T-helper 2 cell treated with Interferon-gamma antibody and Interleukin-4, amounts not matched to agents 5 μg/mL and 100 μg/mL, for 36 hours (primary cell): ENCODE results near the gene BRPF1.

Experiments
- DNase-seq: peaks from one replicate; pipeline ENCODE4 v3.0.0; 2021; ENCODE audit warnings: low spot score
- H3K27ac Mint-ChIP-seq: one replicate; pipeline ENCODE4 v1.8.0; 2021; ENCODE audit warnings: mild to moderate bottlenecking, mixed read lengths
- H3K27me3 Mint-ChIP-seq: one replicate; pipeline ENCODE4 v1.8.0; 2021; ENCODE audit warnings: low read depth, mixed read lengths
- H3K36me3 Mint-ChIP-seq: one replicate; pipeline ENCODE4 v1.8.0; 2021; ENCODE audit warnings: low read depth, mixed read lengths
- H3K4me1 Mint-ChIP-seq: one replicate; pipeline ENCODE4 v1.8.0; 2021; ENCODE audit warnings: low read depth, mixed read lengths
- H3K4me3 Mint-ChIP-seq: one replicate; pipeline ENCODE4 v1.8.0; 2022; ENCODE audit warnings: mild to moderate bottlenecking, moderate library complexity, mixed read lengths
- H3K9me3 Mint-ChIP-seq: one replicate; pipeline ENCODE4 v1.8.0; 2021; ENCODE audit warnings: mixed read lengths

Gene BRPF1

DNA sequence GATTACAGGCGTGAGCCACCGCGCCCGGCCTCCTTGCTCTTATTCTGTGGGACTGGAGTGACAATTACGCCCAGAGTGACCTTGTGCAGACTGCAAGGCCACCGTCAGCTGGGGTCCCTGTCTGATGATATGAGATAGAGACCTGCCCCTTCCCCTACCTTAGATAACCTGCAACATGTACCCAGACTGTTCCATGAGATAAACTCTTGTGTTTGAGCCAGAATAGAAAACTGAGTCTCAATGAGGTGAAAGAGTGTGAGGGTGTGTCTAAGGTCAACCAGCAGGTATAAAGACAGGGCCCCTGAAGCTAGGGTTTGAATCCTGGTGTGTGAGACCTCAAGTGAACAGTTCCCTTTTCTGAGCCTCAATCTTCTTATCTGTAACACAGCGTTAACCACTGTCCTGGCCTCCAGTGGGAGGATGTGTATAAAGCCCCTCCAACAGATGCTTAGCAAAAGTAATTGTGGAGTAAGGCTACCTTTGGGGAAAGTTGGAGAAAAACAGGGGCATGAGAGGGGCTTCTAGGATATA lies 54.7 kb downstream of the BRPF1 start:
- peaks cover 59% of the 10 kb centered on the region for H3K36me3 Mint-ChIP-seq
- no peaks in the 10 kb centered on the region for H3K9me3 Mint-ChIP-seq
- peaks cover 57% of the 10 kb centered on the region for H3K4me1 Mint-ChIP-seq
- H3K27me3 Mint-ChIP-seq = no peaks in the 10 kb centered on the region
- peak overlapping the region; percentile 26 for H3K27ac Mint-ChIP-seq
- no peak for DNase-seq
- H3K4me3 Mint-ChIP-seq = no peak overlapping the region

DNA sequence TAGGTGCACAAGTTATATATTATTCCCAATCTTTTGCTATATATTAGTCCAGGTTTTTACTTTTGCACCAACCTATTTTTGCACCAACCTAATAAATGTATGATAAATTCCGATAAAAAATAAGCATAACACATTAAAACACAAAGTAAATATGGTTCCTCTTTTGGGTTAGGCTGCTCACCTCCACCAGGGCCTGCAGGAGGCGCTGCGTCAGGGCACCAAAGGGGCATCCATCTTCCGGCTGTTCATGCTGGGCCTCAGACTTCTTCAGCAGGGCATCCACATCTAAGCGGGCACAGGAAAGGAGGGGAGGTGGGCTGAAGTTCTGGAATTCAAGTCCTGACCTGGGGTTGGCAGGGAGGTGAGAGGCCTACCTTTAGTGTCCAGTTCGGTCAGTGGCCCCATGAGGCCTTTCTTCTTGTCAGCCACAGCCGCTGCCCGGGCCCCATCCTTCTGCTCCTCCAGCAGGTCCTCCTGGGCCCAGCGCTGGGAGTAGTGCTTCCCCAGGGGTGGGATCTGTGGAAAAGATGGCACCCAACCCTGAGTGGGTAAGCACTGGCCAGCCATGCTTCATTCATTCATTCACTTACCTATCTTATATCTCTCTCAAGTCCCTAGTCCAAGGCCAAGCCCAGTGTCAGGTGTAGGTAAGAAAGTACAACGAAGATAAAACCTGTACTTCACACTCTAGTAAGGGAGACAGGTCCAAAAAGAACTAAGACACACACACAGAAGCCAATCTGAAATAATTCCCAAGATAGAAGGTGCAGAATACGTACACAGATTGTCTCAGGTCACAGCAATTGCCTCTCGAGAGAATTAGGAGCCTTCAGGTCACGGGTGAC lies 55.5 kb downstream of the BRPF1 start:
- H3K4me3 Mint-ChIP-seq = peak overlapping the region; percentile 60
- H3K9me3 Mint-ChIP-seq = no peaks in the 10 kb centered on the region
- peaks cover 58% of the 10 kb centered on the region for H3K36me3 Mint-ChIP-seq
- peak overlapping the region; percentile 91 for H3K27ac Mint-ChIP-seq
- H3K4me1 Mint-ChIP-seq = peaks cover 54% of the 10 kb centered on the region
- no peaks in the 10 kb centered on the region for H3K27me3 Mint-ChIP-seq
- no peak for DNase-seq

DNA sequence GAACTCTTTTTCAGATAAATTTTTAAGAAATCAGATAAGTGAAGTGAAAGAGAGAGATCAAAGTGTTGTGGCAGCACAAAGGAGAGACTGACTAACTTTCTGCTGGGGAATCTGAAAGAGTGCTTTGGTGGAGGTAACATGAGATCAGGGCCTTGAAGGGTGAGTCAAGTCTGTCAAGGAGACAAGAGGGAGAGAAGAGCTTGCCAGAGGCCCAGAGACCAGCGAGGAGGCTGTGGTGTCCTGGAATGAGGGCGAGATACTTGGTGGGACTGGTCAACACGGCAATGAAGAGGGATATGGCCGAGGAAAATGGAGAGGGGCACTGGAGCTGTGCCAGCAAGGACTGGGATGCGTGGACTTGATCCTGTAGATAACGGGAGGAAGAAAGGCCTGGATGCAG lies 56.2 kb downstream of the BRPF1 start:
- Mint-ChIP-seq H3K4me1 (peaks cover 47% of the 10 kb centered on the region), H3K9me3 (no peaks in the 10 kb centered on the region), H3K27me3 (no peaks in the 10 kb centered on the region), H3K4me3 (peak overlapping the region; percentile 60), H3K27ac (peak overlapping the region; percentile 91), H3K36me3 (peaks cover 52% of the 10 kb centered on the region)
- DNase-seq = peak; percentile 65

DNA sequence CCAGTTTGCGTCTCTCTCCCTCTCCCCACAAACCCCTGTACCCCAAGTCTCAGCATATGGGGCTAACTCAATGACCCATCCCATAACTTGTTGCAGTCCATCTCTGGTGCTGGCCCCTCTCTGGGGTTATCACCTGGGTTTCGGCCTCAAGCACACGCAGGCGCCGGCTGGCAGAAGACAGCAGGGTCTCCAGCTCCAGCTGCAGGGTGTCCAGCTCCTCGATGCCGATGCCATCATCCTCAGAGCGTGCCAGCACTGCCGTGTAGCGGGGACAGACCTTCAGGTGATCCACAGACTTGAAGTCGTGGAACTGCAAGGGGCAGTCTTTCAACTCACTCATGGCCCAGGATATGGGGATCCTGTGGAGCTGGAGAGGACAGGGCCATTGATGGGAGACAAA lies 59.6 kb downstream of the BRPF1 start:
- H3K27me3 Mint-ChIP-seq = no peaks in the 10 kb centered on the region
- H3K27ac Mint-ChIP-seq = peak overlapping the region; percentile 99
- peak overlapping the region; percentile 98 for H3K4me3 Mint-ChIP-seq
- H3K36me3 Mint-ChIP-seq = peaks cover 54% of the 10 kb centered on the region
- H3K9me3 Mint-ChIP-seq = no peaks in the 10 kb centered on the region
- H3K4me1 Mint-ChIP-seq = peaks cover 53% of the 10 kb centered on the region
- DNase-seq = no peak

DNA sequence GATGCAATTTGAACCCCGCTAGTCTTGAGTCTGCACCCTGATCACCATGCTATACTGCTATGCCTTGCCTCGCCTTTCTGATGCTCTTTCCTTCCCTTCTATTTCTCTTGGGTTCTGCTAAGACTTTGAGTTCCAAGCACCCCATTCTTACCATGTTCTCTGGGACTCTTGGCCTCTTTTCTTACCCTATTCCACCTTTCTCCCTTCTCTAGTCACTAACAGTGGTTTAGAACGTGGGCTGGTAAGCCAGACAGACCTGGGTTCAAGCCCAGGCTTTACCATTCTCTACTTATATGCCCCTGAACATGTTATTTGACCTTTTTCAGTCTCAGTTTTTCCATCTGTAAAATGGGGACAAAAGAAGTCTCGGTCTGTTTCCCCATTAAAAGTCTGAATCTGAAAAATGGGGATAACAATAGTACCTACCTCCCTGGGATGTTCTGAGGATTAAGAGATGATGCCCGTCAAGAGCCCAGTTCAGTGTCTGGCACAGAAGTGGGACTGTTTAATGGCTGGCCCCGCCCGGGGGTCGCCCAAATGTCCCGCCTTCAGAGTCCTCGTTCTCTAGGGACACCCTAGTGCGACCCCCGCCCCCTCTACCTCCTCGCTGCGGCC lies 60.4 kb downstream of the BRPF1 start:
- peaks cover 49% of the 10 kb centered on the region for H3K4me1 Mint-ChIP-seq
- H3K36me3 Mint-ChIP-seq = peaks cover 49% of the 10 kb centered on the region
- no peaks in the 10 kb centered on the region for H3K9me3 Mint-ChIP-seq
- peak overlapping the region; percentile 99 for H3K27ac Mint-ChIP-seq
- peak overlapping the region; percentile 98 for H3K4me3 Mint-ChIP-seq
- H3K27me3 Mint-ChIP-seq = no peaks in the 10 kb centered on the region
- DNase-seq = no peak

DNA sequence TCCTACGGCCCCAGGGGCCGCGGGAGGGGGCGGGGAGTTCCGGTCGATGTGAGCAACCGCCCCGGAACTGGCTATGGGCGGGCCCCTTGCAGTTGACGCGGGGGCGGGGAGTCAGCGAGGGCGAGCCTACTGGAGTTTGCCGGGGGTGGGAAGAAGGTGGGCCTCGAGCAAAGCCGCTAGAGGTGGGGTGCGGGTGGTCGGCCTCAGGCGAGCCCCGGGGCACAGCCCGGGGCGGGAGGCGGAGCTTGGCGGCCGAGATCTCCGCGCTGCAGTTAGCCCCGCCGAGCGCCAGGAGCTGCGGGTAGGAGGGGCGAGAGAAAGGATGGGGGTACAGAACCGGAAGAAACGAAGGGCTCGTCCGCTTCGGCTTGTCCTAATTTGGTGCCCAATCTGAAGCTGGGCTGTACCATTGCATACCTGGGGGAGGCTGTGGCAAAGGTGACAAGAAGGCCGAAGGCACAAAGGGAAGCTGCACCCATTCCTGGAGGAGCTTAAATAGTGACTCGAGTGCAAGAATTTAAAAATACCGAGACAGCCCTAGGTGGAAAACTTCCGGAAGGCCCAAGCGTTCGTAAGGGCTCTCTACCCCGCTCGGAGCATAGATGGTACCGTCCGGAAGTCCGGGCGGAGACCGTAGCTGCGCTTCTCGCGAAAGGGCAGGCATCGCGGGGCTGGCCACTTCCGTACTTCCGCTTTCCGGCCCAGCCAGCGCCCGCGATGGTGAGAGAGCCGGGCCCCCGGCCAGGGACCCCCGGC lies 61.0 kb downstream of the BRPF1 start, which contains the start of the genes ARPC4 and TADA3:
Gene ARPC4, plus strand, starts transcription at position 678 of the 756 bp plus-strand sequence. Its CDS starts 40 bp downstream, at position 718.
Gene TADA3, minus strand, starts transcription at position 69 of the 756 bp plus-strand sequence. CDS start 1,007 bp downstream, outside the sequence.
- peaks cover 48% of the 10 kb centered on the region for H3K4me1 Mint-ChIP-seq
- H3K9me3 Mint-ChIP-seq = no peaks in the 10 kb centered on the region

DNA sequence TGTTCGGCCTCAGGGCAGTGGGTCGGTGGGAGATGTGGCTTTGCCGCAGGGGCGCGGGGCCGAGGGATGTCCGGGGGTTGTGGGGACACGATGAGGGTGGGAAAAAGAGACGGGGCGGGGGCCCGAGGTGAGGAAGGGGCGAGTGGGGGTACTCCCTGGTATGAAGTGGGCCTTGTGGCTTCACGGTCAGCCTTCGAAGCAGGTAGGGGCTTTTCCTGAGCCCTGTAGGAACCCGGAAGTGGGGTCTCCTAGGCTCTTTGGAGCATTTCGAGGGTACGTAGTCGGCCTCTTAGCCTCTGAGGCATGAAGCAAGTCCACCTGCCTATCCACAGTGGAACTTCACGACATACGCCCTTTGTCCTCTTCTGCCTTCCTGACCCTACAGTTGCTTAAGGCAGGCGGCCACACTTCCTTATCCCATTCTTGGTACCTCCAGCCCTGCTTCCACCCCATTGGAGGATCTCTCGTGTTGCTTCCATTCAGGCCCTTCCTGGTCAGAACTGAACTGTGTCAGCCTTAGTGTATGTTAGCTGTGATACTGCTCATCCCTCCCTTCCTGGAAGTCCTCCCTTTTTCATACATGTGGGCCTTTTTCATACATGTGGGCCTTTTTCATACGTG lies 61.7 kb downstream of the BRPF1 start:
- peaks cover 44% of the 10 kb centered on the region for H3K4me1 Mint-ChIP-seq
- no peak for DNase-seq

More for the DNA sequence above, 61.0 kb downstream of the BRPF1 start, which contains the start of the genes ARPC4 and TADA3:
- Mint-ChIP-seq H3K27ac (peak within 1 kb of the TSS; percentile 99), H3K36me3 (peaks cover 53% of the 10 kb centered on the region), H3K4me3 (peak within 1 kb of the TSS; percentile 98), H3K27me3 (no peaks in the 10 kb centered on the region)
- peak; percentile 91 for DNase-seq

DNA sequence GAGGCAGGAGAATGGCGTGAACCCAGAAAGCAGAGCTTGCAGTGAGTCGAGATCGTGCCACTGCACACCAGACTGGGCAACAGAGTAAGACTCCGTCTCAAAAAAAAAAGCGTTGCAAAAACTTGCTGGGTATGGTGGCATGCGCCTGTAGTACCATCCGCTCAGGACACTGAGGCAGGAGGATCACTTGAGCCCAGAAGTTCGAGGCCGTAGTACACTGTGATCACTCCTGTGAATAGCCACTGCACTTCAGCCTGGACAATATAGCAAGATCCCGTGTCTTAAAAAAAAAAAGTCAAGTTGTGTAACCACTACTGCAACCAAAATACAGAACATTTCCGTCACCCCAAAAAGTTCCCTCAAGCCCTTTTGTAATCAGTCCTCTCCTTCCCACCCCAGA lies 62.9 kb downstream of the BRPF1 start:
- peaks cover 42% of the 10 kb centered on the region for H3K4me1 Mint-ChIP-seq
- peak overlapping the region; percentile 98 for H3K4me3 Mint-ChIP-seq
- H3K27ac Mint-ChIP-seq = peak overlapping the region; percentile 74
- no peak for DNase-seq
- peaks cover 56% of the 10 kb centered on the region for H3K36me3 Mint-ChIP-seq
- no peaks in the 10 kb centered on the region for H3K27me3 Mint-ChIP-seq
- H3K9me3 Mint-ChIP-seq = no peaks in the 10 kb centered on the region

More for the DNA sequence above, 61.7 kb downstream of the BRPF1 start:
- Mint-ChIP-seq H3K9me3 (no peaks in the 10 kb centered on the region), H3K36me3 (peaks cover 57% of the 10 kb centered on the region), H3K27me3 (no peaks in the 10 kb centered on the region), H3K4me3 (peak overlapping the region; percentile 98), H3K27ac (peak overlapping the region; percentile 99)

DNA sequence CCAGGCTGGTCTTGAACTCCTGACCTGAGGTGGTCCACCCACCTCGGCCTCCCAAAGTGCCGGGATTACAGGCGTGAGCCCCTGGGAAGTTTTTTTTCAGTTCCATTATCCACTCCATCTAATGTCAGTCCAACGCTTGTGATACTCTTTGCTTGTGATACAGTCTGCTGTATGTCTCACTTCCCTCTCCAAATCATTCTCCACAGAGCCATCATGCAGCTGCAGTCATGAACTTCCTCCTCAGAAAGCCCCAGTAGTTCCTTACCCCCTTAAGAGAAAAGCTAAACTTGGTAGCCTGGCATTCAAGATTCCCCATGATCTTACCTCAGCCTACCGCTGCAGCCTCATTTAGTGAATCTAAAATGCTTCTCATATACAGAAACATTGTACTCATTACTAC lies 63.7 kb downstream of the BRPF1 start:
- H3K4me3 Mint-ChIP-seq = peak overlapping the region; percentile 71
- no peaks in the 10 kb centered on the region for H3K27me3 Mint-ChIP-seq
- H3K36me3 Mint-ChIP-seq = peaks cover 56% of the 10 kb centered on the region
- DNase-seq = no peak
- peak overlapping the region; percentile 49 for H3K27ac Mint-ChIP-seq
- H3K9me3 Mint-ChIP-seq = no peaks in the 10 kb centered on the region
- H3K4me1 Mint-ChIP-seq = peaks cover 38% of the 10 kb centered on the region

DNA sequence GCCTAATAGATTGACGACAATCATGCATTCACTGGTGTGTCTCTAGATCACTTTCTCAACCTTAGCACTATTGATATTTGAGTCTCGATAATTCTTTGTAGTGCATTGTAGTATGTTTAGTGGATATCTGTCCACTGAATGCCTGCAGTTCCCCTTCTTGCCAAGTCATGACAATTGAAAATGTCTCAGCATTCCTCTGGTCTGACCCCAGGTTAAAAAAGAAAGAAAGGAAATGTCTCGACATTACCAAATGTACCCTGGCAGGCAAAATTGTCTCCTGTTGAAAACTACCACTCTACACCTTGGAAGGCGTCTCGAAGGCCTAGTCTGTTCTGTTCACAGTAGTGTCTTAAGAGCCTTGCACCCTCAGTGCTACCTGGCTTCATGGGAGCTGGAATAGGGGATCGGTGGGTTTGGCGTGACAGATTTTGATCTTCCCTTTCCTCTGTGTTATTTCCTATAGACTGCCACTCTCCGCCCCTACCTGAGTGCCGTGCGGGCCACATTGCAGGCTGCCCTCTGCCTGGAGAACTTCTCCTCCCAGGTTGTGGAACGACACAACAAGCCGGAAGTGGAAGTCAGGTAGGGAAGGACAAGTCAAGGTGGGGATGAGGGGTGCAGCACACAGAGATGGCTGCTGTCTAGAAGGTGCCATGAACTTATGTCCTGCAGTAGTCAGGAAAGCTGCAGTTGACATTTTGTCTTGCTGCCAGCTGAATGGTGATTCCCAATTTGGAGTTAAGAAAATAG lies 65.8 kb downstream of the BRPF1 start:
- Mint-ChIP-seq H3K36me3 (peaks cover 61% of the 10 kb centered on the region), H3K27ac (no peak overlapping the region), H3K4me1 (peaks cover 25% of the 10 kb centered on the region), H3K9me3 (no peaks in the 10 kb centered on the region), H3K27me3 (no peaks in the 10 kb centered on the region), H3K4me3 (no peak overlapping the region)
- no peak for DNase-seq
